CD14-positive monocyte (primary cell): ENCODE measurements around the gene SCPEP1. TPM values are rescaled to one million over a fixed set of nuclear protein-coding genes. Genes with fewer than 3 reads are reported as not detected.

ENCODE experiments used
- DNase-seq, 3 donors: peaks; one replicate each; pipeline ENCODE4 v3.0.0-alpha.2; 2011 to 2022
- H2AFZ ChIP-seq: 2 replicates; pipeline ENCODE4 v1.6.0; 2012; ENCODE audit warnings: mild to moderate bottlenecking, low read depth, low read length, inconsistent platforms; ENCODE audit not compliant: insufficient read depth, poor library complexity, severe bottlenecking
- H3K27ac ChIP-seq, 2 donors: 1 replicate in 1 of 2; 2 replicates in 1 of 2; pipeline ENCODE4 v1.5.1; 2012 to 2013; ENCODE audit warnings: low read length in 2 of 2, control low read depth in 1 of 2, inconsistent platforms in 1 of 2, low read depth in 1 of 2, mild to moderate bottlenecking in 1 of 2
- H3K27me3 ChIP-seq, 2 donors: one replicate each; pipeline versions ENCODE4 v1.6.0 to v1.6.1; 2011 to 2013; ENCODE audit warnings: low read length in 2 of 2; ENCODE audit not compliant: control insufficient read depth in 2 of 2, insufficient read depth in 2 of 2
- H3K36me3 ChIP-seq, 2 donors: replicated peaks in 1 of 2; 1 replicate in 1 of 2; 2 replicates in 1 of 2; pipeline versions ENCODE4 v1.5.1 to v1.6.1; 2012 to 2013; ENCODE audit warnings: low read length in 2 of 2, control low read depth in 1 of 2, inconsistent platforms in 1 of 2, mild to moderate bottlenecking in 1 of 2; ENCODE audit not compliant: insufficient read depth in 2 of 2, control insufficient read depth in 1 of 2
- H3K4me1 ChIP-seq, 2 donors: 1 replicate in 1 of 2; 2 replicates in 1 of 2; pipeline versions ENCODE4 v1.5.1 to v1.6.1; 2012 to 2013; ENCODE audit warnings: low read length in 2 of 2, control low read depth in 1 of 2, inconsistent platforms in 1 of 2, mild to moderate bottlenecking in 1 of 2, moderate library complexity in 1 of 2; ENCODE audit not compliant: insufficient read depth in 2 of 2, control insufficient read depth in 1 of 2
- H3K4me2 ChIP-seq: replicated peaks from 2 replicates; pipeline ENCODE3; 2012; ENCODE audit warnings: low read length, moderate library complexity, mild to moderate bottlenecking; ENCODE audit not compliant: poor library complexity, severe bottlenecking; ENCODE audit errors: extremely low read depth
- H3K4me3 ChIP-seq, 3 experiments: fragments of 200-600 bp in 1 of 3; sonication (generic) in 1 of 3; replicated peaks in 1 of 3; 1 replicate in 2 of 3; 2 replicates in 1 of 3; pipeline ENCODE4 v1.5.1; 2011 to 2013; ENCODE audit warnings: low read length in 3 of 3, mild to moderate bottlenecking in 3 of 3, control low read depth in 2 of 3, low read depth in 2 of 3, inconsistent platforms in 1 of 3, moderate library complexity in 1 of 3
- H3K79me2 ChIP-seq: 2 replicates; pipeline ENCODE4 v1.6.0; 2012; ENCODE audit warnings: mild to moderate bottlenecking, control low read depth, inconsistent platforms, low read length, moderate library complexity; ENCODE audit not compliant: insufficient read depth
- H3K9ac ChIP-seq: 2 replicates; pipeline ENCODE4 v1.6.0; 2017; ENCODE audit warnings: low read length, mild to moderate bottlenecking; ENCODE audit not compliant: insufficient read depth, poor library complexity, severe bottlenecking
- H3K9me3 ChIP-seq, 2 donors: replicated peaks in 1 of 2; 1 replicate in 1 of 2; 2 replicates in 1 of 2; pipeline versions ENCODE4 v1.5.1 to v1.6.1; 2012 to 2013; ENCODE audit warnings: low read length in 2 of 2, control low read depth in 1 of 2; ENCODE audit not compliant: control insufficient read depth in 1 of 2, insufficient read depth in 1 of 2
- H4K20me1 ChIP-seq: 2 replicates; pipeline ENCODE4 v1.6.0; 2012; ENCODE audit warnings: mild to moderate bottlenecking, low read length, control low read depth, moderate library complexity; ENCODE audit not compliant: insufficient read depth
- H3K27ac Mint-ChIP-seq, 7 donors: one replicate each; pipeline ENCODE4 v1.8.0; 2020; ENCODE audit warnings: mild to moderate bottlenecking in 7 of 7, mixed read lengths in 7 of 7, moderate library complexity in 6 of 7, inconsistent platforms in 2 of 7
- H3K27me3 Mint-ChIP-seq, 3 donors: one replicate each; pipeline ENCODE4 v1.8.0; 2021 to 2022; ENCODE audit warnings: low read depth in 3 of 3, mild to moderate bottlenecking in 3 of 3, mixed read lengths in 3 of 3, moderate library complexity in 3 of 3, inconsistent platforms in 1 of 3
- H3K36me3 Mint-ChIP-seq, 2 donors: one replicate each; pipeline ENCODE4 v1.8.0; 2020; ENCODE audit warnings: mixed read lengths in 2 of 2, inconsistent platforms in 1 of 2, mild to moderate bottlenecking in 1 of 2
- H3K4me1 Mint-ChIP-seq: one replicate; pipeline ENCODE4 v1.8.0; 2020; ENCODE audit warnings: mild to moderate bottlenecking, mixed read lengths
- H3K4me3 Mint-ChIP-seq, 2 donors: one replicate each; pipeline ENCODE4 v1.8.0; 2020; ENCODE audit warnings: mild to moderate bottlenecking in 2 of 2, mixed read lengths in 2 of 2, moderate library complexity in 1 of 2
- H3K9me3 Mint-ChIP-seq, 7 donors: one replicate each; pipeline ENCODE4 v1.8.0; 2020 to 2022; ENCODE audit warnings: mixed read lengths in 7 of 7, mild to moderate bottlenecking in 6 of 7, moderate library complexity in 6 of 7, inconsistent platforms in 2 of 7
- whole genome bisulfite sequencing: methylation state at CpG from one replicate; pipeline ENCODE4 v1.1.5; 2013; ENCODE audit warnings: missing lambda C conversion rate; ENCODE audit not compliant: insufficient coverage; 5-methylcytosine and 5-hydroxymethylcytosine counted together
- intact Hi-C, 2 donors: fragments of 100-400 bp; cut with micrococcal nuclease; formaldehyde crosslinking; loops; one replicate each; pipeline versions ENCODE4 v1.15.0 to v1.15.1; 2023
- polyA plus RNA-seq, 3 donors: library from polyadenylated mRNA; depleted of rRNA in 1 of 3; unstranded in 2 of 3; stranded (reverse) in 1 of 3; fragments of 300-500 nt in 2 of 3; fragments of >200 nt in 1 of 3; fragmentation: Illumina TruSeq in 2 of 3; gene quantifications; 1 replicate in 2 of 3; 2 replicates in 1 of 3; pipeline ENCODE4 v1.2.3, GENCODE V29; 2012 to 2021
- TF ChIP-seq, protein P1 (sequence below): fragments of 200-600 bp; IDR thresholded peaks from one replicate; pipeline ENCODE4 v1.8.0; 2022; ENCODE audit warnings: antibody characterized with exemption, mild to moderate bottlenecking

Gene SCPEP1
- polyA plus RNA-seq, 3 donors: 373 to 451 (median 426) TPM

DNA sequence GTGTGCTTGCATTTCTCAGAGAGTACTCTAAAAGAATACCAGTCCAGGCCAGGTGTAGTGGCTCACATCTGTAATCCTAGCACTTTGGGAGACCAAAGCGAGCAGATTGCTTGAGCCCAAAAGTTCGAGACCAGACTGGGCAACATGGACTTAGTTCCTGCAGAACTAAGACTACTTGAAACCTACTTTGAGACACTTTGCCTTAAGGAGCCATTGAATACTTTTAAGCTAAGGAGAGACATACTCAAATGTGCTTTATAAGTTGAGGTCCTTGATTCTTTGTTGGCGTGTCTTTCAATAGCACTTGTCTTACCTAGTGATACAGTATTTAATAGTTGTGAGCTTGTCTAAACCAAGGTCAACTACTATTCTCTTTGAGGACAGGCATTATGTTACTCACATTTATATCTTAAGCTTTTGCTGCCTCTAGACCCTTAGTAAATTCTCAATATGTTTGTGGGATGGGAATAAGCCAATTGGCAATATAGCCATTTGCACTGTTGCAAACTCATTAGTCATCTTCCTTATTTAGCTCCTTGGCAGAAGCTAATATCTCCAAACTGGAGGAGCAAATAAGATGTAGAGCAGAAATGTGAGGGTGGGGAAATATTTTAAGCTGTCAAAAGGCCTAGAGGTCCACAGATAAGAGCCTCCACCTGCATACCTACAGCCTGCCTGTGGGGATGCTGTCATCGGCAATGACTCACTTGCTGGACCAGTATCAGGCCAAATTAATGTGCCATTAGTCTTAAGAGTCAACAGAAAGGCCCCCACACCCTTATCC is 16.3 kb downstream of the SCPEP1 start:
- H3K9me3 ChIP-seq: no peaks in the 10 kb centered on the region
- no peak overlapping the region for H3K9ac ChIP-seq
- TF ChIP-seq, protein P1, sequence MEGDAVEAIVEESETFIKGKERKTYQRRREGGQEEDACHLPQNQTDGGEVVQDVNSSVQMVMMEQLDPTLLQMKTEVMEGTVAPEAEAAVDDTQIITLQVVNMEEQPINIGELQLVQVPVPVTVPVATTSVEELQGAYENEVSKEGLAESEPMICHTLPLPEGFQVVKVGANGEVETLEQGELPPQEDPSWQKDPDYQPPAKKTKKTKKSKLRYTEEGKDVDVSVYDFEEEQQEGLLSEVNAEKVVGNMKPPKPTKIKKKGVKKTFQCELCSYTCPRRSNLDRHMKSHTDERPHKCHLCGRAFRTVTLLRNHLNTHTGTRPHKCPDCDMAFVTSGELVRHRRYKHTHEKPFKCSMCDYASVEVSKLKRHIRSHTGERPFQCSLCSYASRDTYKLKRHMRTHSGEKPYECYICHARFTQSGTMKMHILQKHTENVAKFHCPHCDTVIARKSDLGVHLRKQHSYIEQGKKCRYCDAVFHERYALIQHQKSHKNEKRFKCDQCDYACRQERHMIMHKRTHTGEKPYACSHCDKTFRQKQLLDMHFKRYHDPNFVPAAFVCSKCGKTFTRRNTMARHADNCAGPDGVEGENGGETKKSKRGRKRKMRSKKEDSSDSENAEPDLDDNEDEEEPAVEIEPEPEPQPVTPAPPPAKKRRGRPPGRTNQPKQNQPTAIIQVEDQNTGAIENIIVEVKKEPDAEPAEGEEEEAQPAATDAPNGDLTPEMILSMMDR: no peak
- peaks cover 49% of the 10 kb centered on the region for H4K20me1 ChIP-seq
- Mint-ChIP-seq H3K27me3 (no peaks in the 10 kb centered on the region), H3K4me3 (no peak overlapping the region), H3K27ac (peak overlapping the region in 1 of 7 donors; percentile 38), H3K4me1 (no peaks in the 10 kb centered on the region), H3K9me3 (no peaks in the 10 kb centered on the region), H3K36me3 (peaks cover 84 to 97% of the 10 kb centered on the region in 2 donors)
- H3K79me2 ChIP-seq: peaks cover 23% of the 10 kb centered on the region
- intact Hi-C loops: no loop called here
- no peak overlapping the region for H2AFZ ChIP-seq
- H3K36me3 ChIP-seq: peaks cover 94 to 100% of the 10 kb centered on the region in 2 donors
- no peak overlapping the region for H3K4me2 ChIP-seq
- H3K27me3 ChIP-seq: no peaks in the 10 kb centered on the region
- WGBS: 100% methylated on average over 3 of the region's 4 CpGs
- no peak for DNase-seq
- no peak overlapping the region for H3K27ac ChIP-seq
- H3K4me1 ChIP-seq: no peaks in the 10 kb centered on the region
- no peak overlapping the region for H3K4me3 ChIP-seq

DNA sequence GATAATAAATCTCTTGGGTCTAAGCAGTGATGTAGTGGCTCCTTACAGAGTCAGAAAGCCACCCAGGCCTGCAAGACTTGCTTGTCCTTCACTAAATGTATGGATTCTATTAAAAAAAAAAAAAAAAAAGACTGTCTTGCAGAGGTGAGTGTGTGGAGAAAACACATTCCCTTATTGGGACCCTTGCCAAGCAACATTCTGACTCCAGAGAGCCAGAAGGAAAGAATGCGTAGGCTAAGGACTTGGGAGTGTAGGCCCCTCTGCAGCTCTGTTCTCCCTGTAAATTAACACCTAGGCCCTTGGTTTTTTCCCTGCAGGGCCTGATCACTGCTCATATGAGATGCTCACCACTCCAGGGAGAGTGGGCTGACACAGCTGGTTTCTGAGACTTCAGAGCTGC is 17.8 kb downstream of the SCPEP1 start:
- no CpG with 5 or more reads among the region's 1 CpG for WGBS
- peaks cover 20% of the 10 kb centered on the region for H3K79me2 ChIP-seq
- peaks cover 87 to 97% of the 10 kb centered on the region in 2 donors for H3K36me3 Mint-ChIP-seq
- H3K27ac ChIP-seq: no peak overlapping the region
- H3K4me3 Mint-ChIP-seq: no peak overlapping the region
- peaks cover 90 to 97% of the 10 kb centered on the region in 2 donors for H3K36me3 ChIP-seq
- H2AFZ ChIP-seq: no peak overlapping the region
- TF ChIP-seq, protein P1: no peak
- no peak for DNase-seq
- intact Hi-C loops: no loop called here
- H3K4me1 Mint-ChIP-seq: no peaks in the 10 kb centered on the region
- no peaks in the 10 kb centered on the region for H3K9me3 ChIP-seq
- H3K4me2 ChIP-seq: no peak overlapping the region
- H3K27me3 Mint-ChIP-seq: peaks cover 0 to 1% (median 0%) of the 10 kb centered on the region in 3 donors
- H3K27me3 ChIP-seq: no peaks in the 10 kb centered on the region
- no peak overlapping the region for H3K9ac ChIP-seq
- no peak overlapping the region for H3K4me3 ChIP-seq
- H3K27ac Mint-ChIP-seq: peak overlapping the region in 1 of 7 donors; percentile 15
- H3K4me1 ChIP-seq: no peaks in the 10 kb centered on the region
- peaks cover 57% of the 10 kb centered on the region for H4K20me1 ChIP-seq
- no peaks in the 10 kb centered on the region for H3K9me3 Mint-ChIP-seq
